Measurements from ENCODE around the gene USP20.
"Not testable (repeated sequence)": the region's sequence is repeated elsewhere in the genome, so short reads cannot be mapped to it uniquely, and the experiment has no call there.

USP20 gene

GRCh38 chr9:129888293-129889121 lies 53.2 kb downstream of the USP20 start:
- H3K27me3 ChIP-seq (ENCODE audit: insufficient read depth, low read length): no peaks in the 10 kb centered on the region
- H3K4me3 ChIP-seq (ENCODE audit: low read depth, low read length, poor library complexity, severe bottlenecking): peak overlapping the region; percentile 57
- H3F3A ChIP-seq (ENCODE audit: insufficient read depth, low read length): 0 out of 2 replicates have a peak, but pooled peaks cover 4% of the 10 kb centered on the region
- H2AFZ ChIP-seq (ENCODE audit: low read length): no peak overlapping the region
- no peaks in the 10 kb centered on the region for H3K9me3 ChIP-seq (ENCODE audit: low read length)
- H3K36me3 ChIP-seq (ENCODE audit: insufficient read depth, low read length): no peaks in the 10 kb centered on the region
- H4K20me1 ChIP-seq (ENCODE audit: insufficient read depth, low read length): no peaks in the 10 kb centered on the region
- H3K9me2 ChIP-seq (ENCODE audit: low read depth, low read length): no peaks in the 10 kb centered on the region
- peak overlapping the region; percentile 67 for H3K4me2 ChIP-seq (ENCODE audit: low read length)
- H3K9ac ChIP-seq (ENCODE audit: low read length): peak overlapping the region; percentile 43; the same call in 1 of the 2 replicates
- no peaks in the 10 kb centered on the region for H3K79me2 ChIP-seq (ENCODE audit: insufficient read depth, low read length)
- peaks cover 75% of the 10 kb centered on the region for H3K4me1 ChIP-seq (ENCODE audit: insufficient read depth, low read length, severe bottlenecking)
- H3K27ac ChIP-seq (ENCODE audit: low read depth, low read length, poor library complexity, severe bottlenecking): peak overlapping the region; percentile 91
- TF ChIP-seq, protein P1, sequence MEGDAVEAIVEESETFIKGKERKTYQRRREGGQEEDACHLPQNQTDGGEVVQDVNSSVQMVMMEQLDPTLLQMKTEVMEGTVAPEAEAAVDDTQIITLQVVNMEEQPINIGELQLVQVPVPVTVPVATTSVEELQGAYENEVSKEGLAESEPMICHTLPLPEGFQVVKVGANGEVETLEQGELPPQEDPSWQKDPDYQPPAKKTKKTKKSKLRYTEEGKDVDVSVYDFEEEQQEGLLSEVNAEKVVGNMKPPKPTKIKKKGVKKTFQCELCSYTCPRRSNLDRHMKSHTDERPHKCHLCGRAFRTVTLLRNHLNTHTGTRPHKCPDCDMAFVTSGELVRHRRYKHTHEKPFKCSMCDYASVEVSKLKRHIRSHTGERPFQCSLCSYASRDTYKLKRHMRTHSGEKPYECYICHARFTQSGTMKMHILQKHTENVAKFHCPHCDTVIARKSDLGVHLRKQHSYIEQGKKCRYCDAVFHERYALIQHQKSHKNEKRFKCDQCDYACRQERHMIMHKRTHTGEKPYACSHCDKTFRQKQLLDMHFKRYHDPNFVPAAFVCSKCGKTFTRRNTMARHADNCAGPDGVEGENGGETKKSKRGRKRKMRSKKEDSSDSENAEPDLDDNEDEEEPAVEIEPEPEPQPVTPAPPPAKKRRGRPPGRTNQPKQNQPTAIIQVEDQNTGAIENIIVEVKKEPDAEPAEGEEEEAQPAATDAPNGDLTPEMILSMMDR (IDR thresholded peaks at IDR 0.05; ENCODE audit: low read length): no peak
- TF ChIP-seq EZH2 (IDR thresholded peaks at IDR 0.05; ENCODE audit: borderline replicate concordance, low read length): no peak

DNA sequence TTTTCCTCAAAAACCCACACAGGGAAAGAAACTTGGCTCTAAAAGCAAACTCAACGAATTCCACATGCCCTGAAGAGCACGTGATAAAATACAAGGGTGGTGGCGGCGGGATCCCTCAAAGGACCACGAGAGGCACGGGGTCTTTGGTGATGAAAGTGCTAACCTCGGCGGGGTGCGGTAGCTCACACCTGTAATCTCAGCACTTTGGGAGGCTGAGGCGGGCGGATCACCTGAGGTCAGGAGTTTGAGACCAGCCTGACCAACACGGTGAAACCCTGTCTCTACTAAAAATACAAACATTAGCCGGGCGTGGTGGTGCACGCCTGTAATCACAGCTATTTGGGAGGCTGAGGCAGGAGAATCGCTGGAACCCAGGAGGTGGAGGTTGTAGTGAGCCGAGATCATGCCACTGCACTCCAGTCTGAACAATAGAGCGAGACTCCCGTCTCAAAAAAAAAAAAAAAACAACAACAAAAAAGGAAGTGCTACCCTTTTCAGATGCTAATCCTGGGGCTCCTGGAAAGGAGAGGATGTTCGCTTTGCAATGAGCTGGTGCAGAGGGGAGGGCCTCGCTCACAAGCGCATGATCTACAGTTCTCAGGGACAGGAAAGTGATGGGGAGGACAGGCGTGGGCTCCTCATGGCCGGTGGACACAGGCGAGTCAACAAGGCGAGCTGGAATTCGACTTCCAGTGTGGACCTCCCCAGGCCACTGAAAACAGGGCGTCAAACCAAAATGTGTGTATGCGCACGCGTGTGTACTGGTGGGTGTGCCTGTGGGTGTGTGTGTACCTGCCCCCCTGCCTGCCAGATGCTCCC lies 54.1 kb downstream of the USP20 start:
- no peaks in the 10 kb centered on the region for H3K9me3 ChIP-seq (ENCODE audit: low read length)
- peaks cover 69% of the 10 kb centered on the region for H3K4me1 ChIP-seq (ENCODE audit: insufficient read depth, low read length, severe bottlenecking)
- H2AFZ ChIP-seq (ENCODE audit: low read length): no peak overlapping the region
- peak overlapping the region; percentile 91 for H3K27ac ChIP-seq (ENCODE audit: low read depth, low read length, poor library complexity, severe bottlenecking)
- TF ChIP-seq, protein P1 (IDR thresholded peaks at IDR 0.05; ENCODE audit: low read length): no peak
- TF ChIP-seq EZH2 (IDR thresholded peaks at IDR 0.05; ENCODE audit: borderline replicate concordance, low read length): no peak
- no peaks in the 10 kb centered on the region for H4K20me1 ChIP-seq (ENCODE audit: insufficient read depth, low read length)
- no peaks in the 10 kb centered on the region for H3K36me3 ChIP-seq (ENCODE audit: insufficient read depth, low read length)
- no peaks in the 10 kb centered on the region for H3K79me2 ChIP-seq (ENCODE audit: insufficient read depth, low read length)
- 0 out of 2 replicates have a peak, but pooled peaks cover 4% of the 10 kb centered on the region for H3F3A ChIP-seq (ENCODE audit: insufficient read depth, low read length)
- no peaks in the 10 kb centered on the region for H3K27me3 ChIP-seq (ENCODE audit: insufficient read depth, low read length)
- peak overlapping the region; percentile 57 for H3K4me3 ChIP-seq (ENCODE audit: low read depth, low read length, poor library complexity, severe bottlenecking)
- no peaks in the 10 kb centered on the region for H3K9me2 ChIP-seq (ENCODE audit: low read depth, low read length)
- no peak overlapping the region for H3K9ac ChIP-seq (ENCODE audit: low read length)
- peak overlapping the region; percentile 67 for H3K4me2 ChIP-seq (ENCODE audit: low read length)

DNA sequence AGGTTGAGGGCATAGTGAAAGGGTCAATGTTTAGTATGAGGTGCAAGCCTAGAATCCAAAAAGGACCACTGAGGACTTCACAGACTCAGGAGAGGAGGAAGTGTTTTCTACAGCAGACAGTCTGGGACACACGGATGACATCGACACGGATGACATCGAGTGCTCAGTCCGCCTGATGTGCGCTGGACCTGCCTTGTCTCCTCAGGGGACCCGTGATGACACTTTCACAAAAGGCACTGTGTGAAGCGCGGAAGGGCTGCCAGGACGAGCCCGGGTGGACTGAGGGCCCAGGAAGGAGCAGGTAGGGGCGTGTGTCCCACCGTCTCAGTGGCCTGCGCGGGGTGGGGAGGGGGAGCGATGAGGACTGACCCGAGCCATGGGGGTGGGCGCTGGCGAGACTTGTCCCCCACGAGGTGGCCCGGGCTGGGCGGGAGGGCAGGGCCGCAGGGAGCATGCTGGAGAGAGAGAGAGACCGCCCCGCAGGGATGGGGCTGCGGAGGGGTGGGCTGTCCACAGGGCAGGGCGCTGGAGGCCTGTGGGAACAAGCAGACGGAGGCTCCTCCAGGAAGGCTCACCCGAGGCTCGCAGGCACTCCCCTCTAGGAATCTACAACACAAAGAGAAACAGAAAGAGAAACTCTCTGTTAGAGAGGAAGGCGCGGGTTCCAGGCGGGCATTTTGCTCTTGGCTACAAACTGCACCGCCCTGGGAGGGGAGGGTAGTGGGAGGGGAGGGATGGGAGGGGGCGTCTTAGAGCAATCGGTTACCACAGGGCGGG lies 54.9 kb downstream of the USP20 start:
- Histone ChIP-seq H3F3A (ENCODE audit: insufficient read depth, low read length) (0 out of 2 replicates have a peak, but pooled peaks cover 4% of the 10 kb centered on the region), H3K9ac (ENCODE audit: low read length) (no peak overlapping the region), H3K9me2 (ENCODE audit: low read depth, low read length) (no peaks in the 10 kb centered on the region), H2AFZ (ENCODE audit: low read length) (no peak overlapping the region), H3K27me3 (ENCODE audit: insufficient read depth, low read length) (no peaks in the 10 kb centered on the region; the same call in 1 of the 2 replicates), H3K79me2 (ENCODE audit: insufficient read depth, low read length) (no peaks in the 10 kb centered on the region), H4K20me1 (ENCODE audit: insufficient read depth, low read length) (no peaks in the 10 kb centered on the region), H3K4me1 (ENCODE audit: insufficient read depth, low read length, severe bottlenecking) (peaks cover 61% of the 10 kb centered on the region), H3K36me3 (ENCODE audit: insufficient read depth, low read length) (no peaks in the 10 kb centered on the region), H3K4me2 (ENCODE audit: low read length) (no peak overlapping the region), H3K27ac (ENCODE audit: low read depth, low read length, poor library complexity, severe bottlenecking) (no peak overlapping the region), H3K9me3 (ENCODE audit: low read length) (no peaks in the 10 kb centered on the region), H3K4me3 (ENCODE audit: low read depth, low read length, poor library complexity, severe bottlenecking) (no peak overlapping the region)
- TF ChIP-seq, protein P1 (IDR thresholded peaks at IDR 0.05; ENCODE audit: low read length): no peak
- TF ChIP-seq EZH2 (IDR thresholded peaks at IDR 0.05; ENCODE audit: borderline replicate concordance, low read length): no peak

GRCh38 chr9:129890718-129891299 lies 55.6 kb downstream of the USP20 start:
- not testable (repeated sequence) for H3K36me3 ChIP-seq (ENCODE audit: insufficient read depth, low read length); H3F3A ChIP-seq (ENCODE audit: insufficient read depth, low read length); H3K9ac ChIP-seq (ENCODE audit: low read length); H3K79me2 ChIP-seq (ENCODE audit: insufficient read depth, low read length); H3K9me2 ChIP-seq (ENCODE audit: low read depth, low read length); H3K27ac ChIP-seq (ENCODE audit: low read depth, low read length, poor library complexity, severe bottlenecking); H3K9me3 ChIP-seq (ENCODE audit: low read length); H3K4me3 ChIP-seq (ENCODE audit: low read depth, low read length, poor library complexity, severe bottlenecking); H4K20me1 ChIP-seq (ENCODE audit: insufficient read depth, low read length); H2AFZ ChIP-seq (ENCODE audit: low read length); H3K27me3 ChIP-seq (ENCODE audit: insufficient read depth, low read length); H3K4me2 ChIP-seq (ENCODE audit: low read length)
- peaks cover 54% of the 10 kb centered on the region for H3K4me1 ChIP-seq (ENCODE audit: insufficient read depth, low read length, severe bottlenecking)

All from OCI-LY1 (cell line).